Body of pancreas (tissue), 4 donors: ENCODE measurements around the gene IZUMO1R.

Experiments
- POLR2A ChIP-seq, 3 donors: fragments of 450-650 bp; IDR thresholded peaks; one replicate each; pipeline ENCODE4 v1.6.1; 2016; ENCODE audit warnings: antibody characterized with exemption in 3 of 3, mild to moderate bottlenecking in 2 of 3
- TF ChIP-seq, protein P1 (sequence below), 7 experiments: fragments of 450-650 bp in 4 of 7; fragments of 200-600 bp in 3 of 7; sonication (generic) in 3 of 7; IDR thresholded peaks; one replicate each; pipeline ENCODE4 v1.5.1; 2016 to 2019; ENCODE audit warnings: antibody characterized with exemption in 7 of 7

GRCh38 chr11:94275961-94276360 lies 28.4 kb upstream of the IZUMO1R start:
- TF ChIP-seq POLR2A (IDR thresholded peaks at IDR 0.05) = no peak
- TF ChIP-seq, protein P1, sequence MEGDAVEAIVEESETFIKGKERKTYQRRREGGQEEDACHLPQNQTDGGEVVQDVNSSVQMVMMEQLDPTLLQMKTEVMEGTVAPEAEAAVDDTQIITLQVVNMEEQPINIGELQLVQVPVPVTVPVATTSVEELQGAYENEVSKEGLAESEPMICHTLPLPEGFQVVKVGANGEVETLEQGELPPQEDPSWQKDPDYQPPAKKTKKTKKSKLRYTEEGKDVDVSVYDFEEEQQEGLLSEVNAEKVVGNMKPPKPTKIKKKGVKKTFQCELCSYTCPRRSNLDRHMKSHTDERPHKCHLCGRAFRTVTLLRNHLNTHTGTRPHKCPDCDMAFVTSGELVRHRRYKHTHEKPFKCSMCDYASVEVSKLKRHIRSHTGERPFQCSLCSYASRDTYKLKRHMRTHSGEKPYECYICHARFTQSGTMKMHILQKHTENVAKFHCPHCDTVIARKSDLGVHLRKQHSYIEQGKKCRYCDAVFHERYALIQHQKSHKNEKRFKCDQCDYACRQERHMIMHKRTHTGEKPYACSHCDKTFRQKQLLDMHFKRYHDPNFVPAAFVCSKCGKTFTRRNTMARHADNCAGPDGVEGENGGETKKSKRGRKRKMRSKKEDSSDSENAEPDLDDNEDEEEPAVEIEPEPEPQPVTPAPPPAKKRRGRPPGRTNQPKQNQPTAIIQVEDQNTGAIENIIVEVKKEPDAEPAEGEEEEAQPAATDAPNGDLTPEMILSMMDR (IDR thresholded peaks at IDR 0.05) = no peak
